ENCODE results near the gene PLXNA2.

PLXNA2 gene

GRCh38 chr1:208204779-208205178, 39.4 kb downstream of the PLXNA2 start:
- DNase-seq (ENCODE audit: insufficient read length, low spot score) (no peak), FAIRE-seq (no peak)
- TF ChIP-seq CTCF (IDR thresholded peaks at IDR 0.05; ENCODE audit: insufficient read depth, missing control alignments): no peak

- DNase-seq (ENCODE audit: insufficient read length, low spot score): no peak
- no peak for FAIRE-seq
- no peak for TF ChIP-seq CTCF (IDR thresholded peaks at IDR 0.05; ENCODE audit: insufficient read depth, missing control alignments)
These were observed 40.2 kb downstream of the PLXNA2 start for GRCh38 chr1:208203848-208204609.

GRCh38 chr1:208203127-208203847, 40.9 kb downstream of the PLXNA2 start:
- FAIRE-seq: no peak
- TF ChIP-seq CTCF (IDR thresholded peaks at IDR 0.05; ENCODE audit: insufficient read depth, missing control alignments): no peak

GRCh38 chr1:208202333-208202995, 41.7 kb downstream of the PLXNA2 start:
- DNase-seq (ENCODE audit: insufficient read length, low spot score) (no peak), FAIRE-seq (no peak)
- TF ChIP-seq CTCF (IDR thresholded peaks at IDR 0.05; ENCODE audit: insufficient read depth, missing control alignments): no peak

More at GRCh38 chr1:208203127-208203847, 40.9 kb downstream of the PLXNA2 start:
- DNase-seq (ENCODE audit: insufficient read length, low spot score): no peak

- DNase-seq (ENCODE audit: insufficient read length, low spot score) (no peak), FAIRE-seq (no peak)
- no peak for TF ChIP-seq CTCF (IDR thresholded peaks at IDR 0.05; ENCODE audit: insufficient read depth, missing control alignments)
These were observed 43.0 kb downstream of the PLXNA2 start for GRCh38 chr1:208201229-208201628.

- FAIRE-seq (no peak), DNase-seq (ENCODE audit: insufficient read length, low spot score) (no peak)
- no peak for TF ChIP-seq CTCF (IDR thresholded peaks at IDR 0.05; ENCODE audit: insufficient read depth, missing control alignments)
These were observed 44.1 kb downstream of the PLXNA2 start for GRCh38 chr1:208200116-208200515.
